Kidney (tissue), 14 donors: Measurements from ENCODE around the gene PRDM15. TPM values are rescaled to one million over a fixed set of nuclear protein-coding genes. Genes with fewer than 3 reads are reported as not detected.

ENCODE experiments used
- DNase-seq, 5 donors: peaks; one replicate each; pipeline ENCODE4 v3.0.0-alpha.2; 2013 to 2020
- FAIRE-seq: peaks from 2 replicates; lab custom pipeline; 2012; peaks lifted over from hg19 to GRCh38; lab: Jason Lieb, UNC
- H3K27ac ChIP-seq, 2 donors: one replicate each; pipeline ENCODE4 v1.7.0; 2013; ENCODE audit warnings: low read depth in 2 of 2, low read length in 2 of 2, inconsistent platforms in 1 of 2
- H3K27me3 ChIP-seq: one replicate; pipeline ENCODE4 v1.7.1; 2013; ENCODE audit warnings: low read length, inconsistent platforms; ENCODE audit not compliant: control insufficient read depth, insufficient read depth
- H3K36me3 ChIP-seq, 3 donors: one replicate each; pipeline versions ENCODE4 v1.7.0 to v1.7.1; 2013; ENCODE audit warnings: low read length in 3 of 3, control low read depth in 1 of 3, inconsistent platforms in 1 of 3; ENCODE audit not compliant: insufficient read depth in 3 of 3, control insufficient read depth in 2 of 3
- H3K4me1 ChIP-seq, 3 donors: one replicate each; pipeline versions ENCODE4 v1.7.0 to v1.7.1; 2013; ENCODE audit warnings: low read length in 3 of 3, inconsistent platforms in 1 of 3, low read depth in 1 of 3; ENCODE audit not compliant: control insufficient read depth in 2 of 3, insufficient read depth in 2 of 3
- H3K4me3 ChIP-seq, 3 donors: one replicate each; pipeline versions ENCODE4 v1.7.0 to v1.8.1; 2013; ENCODE audit warnings: low read length in 3 of 3, control low read depth in 1 of 3, inconsistent platforms in 1 of 3
- H3K9ac ChIP-seq, 3 donors: one replicate each; pipeline versions ENCODE4 v1.7.0 to v1.7.1; 2013; ENCODE audit warnings: low read length in 3 of 3, control low read depth in 1 of 3, inconsistent platforms in 1 of 3
- H3K9me3 ChIP-seq, 3 donors: one replicate each; pipeline versions ENCODE4 v1.7.0 to v1.7.1; 2013; ENCODE audit warnings: low read length in 3 of 3, control low read depth in 1 of 3, inconsistent platforms in 1 of 3; ENCODE audit not compliant: control insufficient read depth in 2 of 3, insufficient read depth in 1 of 3
- CTCF ChIP-seq: IDR thresholded peaks from 3 replicates; pipeline ENCODE4 v1.5.1; 2012; ENCODE audit warnings: mild to moderate bottlenecking, moderate library complexity, borderline replicate concordance; ENCODE audit not compliant: insufficient read depth; ENCODE audit errors: extremely low read depth
- intact Hi-C: fragments of 100-400 bp; cut with DNase I; formaldehyde crosslinking; loops from one replicate; pipeline ENCODE4 v1.11.1; 2022
- polyA plus RNA-seq: library from polyadenylated mRNA; stranded (reverse); fragments of 350-450 nt; fragmentation: Illumina TruSeq; extraction: RNeasy Lipid Tissue Mini Kit (QIAGEN cat#74804); gene quantifications from one replicate; pipeline ENCODE4 v1.2.3, GENCODE V29; 2014; ENCODE audit warnings: low read depth, low replicate concordance; ENCODE audit not compliant: insufficient read depth
- total RNA-seq: library from RNA; stranded (reverse); fragmentation: NEBNext Ultra II Directional; extraction: Animal tissue kit (Norgen Biotek cat#: 25700); gene quantifications from one replicate; pipeline ENCODE4 v1.2.1, GENCODE V29; 2021
- donor health status: control.
- donor health status: control.
- donor health status: control.
- donor health status: control.
- donor health status: control.
- donor health status: DM: yes; HTN: yes; CAD: no.
- donor health status: Normal renal cell carcinoma (clear cell type).

The PRDM15 gene
- total and polyA plus RNA-seq, 2 donors from 2014 or later = 1.3 to 8.4 TPM

GRCh38 chr21:41769111-41769510 lies 110.0 kb downstream of the PRDM15 start:
- intact Hi-C loops = no loop called here
- Histone ChIP-seq H3K4me1 (peaks cover 0 to 13% (median 8%) of the 10 kb centered on the region in 3 donors), H3K9me3 (no peaks in the 10 kb centered on the region), H3K27ac (peak overlapping the region; percentile 65 to 77), H3K27me3 (peaks cover 17% of the 10 kb centered on the region), H3K36me3 (no peaks in the 10 kb centered on the region), H3K4me3 (peak overlapping the region; percentile 14 to 84 (median 67)), H3K9ac (peak overlapping the region in 1 of 3 donors; percentile 51)
- no peak for FAIRE-seq
- peak in 1 of 5 donors; percentile 63 for DNase-seq
- no peak for TF ChIP-seq CTCF

GRCh38 chr21:41768437-41769042 lies 110.6 kb downstream of the PRDM15 start:
- peak overlapping the region; percentile 14 to 84 (median 67) for H3K4me3 ChIP-seq
- peak; percentile 76 to 93 (median 87) for DNase-seq
- peak; percentile 53 for FAIRE-seq
- H3K27ac ChIP-seq = peak overlapping the region; percentile 76 to 81
- peaks cover 0 to 14% (median 12%) of the 10 kb centered on the region in 3 donors for H3K4me1 ChIP-seq
- intact Hi-C loops = no loop called here
- H3K36me3 ChIP-seq = no peaks in the 10 kb centered on the region
- H3K27me3 ChIP-seq = peaks cover 17% of the 10 kb centered on the region
- peak overlapping the region in 1 of 3 donors; percentile 51 for H3K9ac ChIP-seq
- no peaks in the 10 kb centered on the region for H3K9me3 ChIP-seq
- TF ChIP-seq CTCF = peak; percentile 19

- H3K4me1 ChIP-seq = peaks cover 0 to 17% (median 16%) of the 10 kb centered on the region in 3 donors
- peak overlapping the region; percentile 76 to 81 for H3K27ac ChIP-seq
- DNase-seq (peak in 4 of 5 donors; percentile 72 to 83 (median 75)), FAIRE-seq (no peak)
- no peaks in the 10 kb centered on the region for H3K9me3 ChIP-seq
- intact Hi-C loops = no loop called here
- peak overlapping the region in 1 of 3 donors; percentile 51 for H3K9ac ChIP-seq
- peak overlapping the region in 2 of 3 donors; percentile 67 to 84 for H3K4me3 ChIP-seq
- H3K36me3 ChIP-seq = no peaks in the 10 kb centered on the region
- TF ChIP-seq CTCF = no peak
- peaks cover 15% of the 10 kb centered on the region for H3K27me3 ChIP-seq
These were observed 111.3 kb downstream of the PRDM15 start for GRCh38 chr21:41767606-41768436.
